SK-N-MC (cell line): ENCODE results near the gene MYCL.
A peak's percentile ranks its signal among the peaks of the same experiment; 100 is the strongest.

ENCODE experiments used
- DNase-seq: peaks from one replicate; pipeline ENCODE4 v3.0.0-alpha.2; 2011; ENCODE audit warnings: low read depth, low spot score
- H3K27ac ChIP-seq: fragments of 200-600 bp; sonication (generic); 2 replicates; pipeline ENCODE4 v1.5.1; 2016; ENCODE audit warnings: mixed run types
- H3K36me3 ChIP-seq: fragments of 200-600 bp; sonication (generic); 2 replicates; pipeline ENCODE4 v1.6.1; 2017; ENCODE audit warnings: antibody characterized with exemption, low read length, mixed read lengths; ENCODE audit not compliant: insufficient read depth
- H3K4me3 ChIP-seq: fragments of 200-600 bp; sonication (generic); 2 replicates; pipeline ENCODE4 v1.5.1; 2016
- H3K9ac ChIP-seq: fragments of 200-600 bp; sonication (generic); 2 replicates; pipeline ENCODE4 v1.8.0; 2017; ENCODE audit warnings: mixed run types, mixed read lengths; ENCODE audit not compliant: insufficient read length
- H3K9me3 ChIP-seq: fragments of 200-600 bp; sonication (generic); 2 replicates; pipeline ENCODE4 v1.6.1; 2017; ENCODE audit warnings: low read depth, mild to moderate bottlenecking, antibody characterized with exemption, low read length, moderate library complexity, mixed read lengths
- EZH2 ChIP-seq: fragments of 200-600 bp; sonication (generic); IDR thresholded peaks from one replicate; pipeline ENCODE4 v1.6.1; 2017; ENCODE audit warnings: antibody characterized with exemption
- FOXP2 ChIP-seq: optimal IDR thresholded peaks from 2 replicates; pipeline ENCODE3; 2011; ENCODE audit warnings: mild to moderate bottlenecking, moderate library complexity; ENCODE audit not compliant: insufficient read depth; ENCODE audit errors: extremely low read length, control extremely low read depth
- POLR2AphosphoS5 ChIP-seq: IDR thresholded peaks from 2 replicates; pipeline ENCODE4 v1.6.1; 2012; ENCODE audit warnings: mild to moderate bottlenecking, low read depth, low read length, borderline replicate concordance

The MYCL gene

DNA sequence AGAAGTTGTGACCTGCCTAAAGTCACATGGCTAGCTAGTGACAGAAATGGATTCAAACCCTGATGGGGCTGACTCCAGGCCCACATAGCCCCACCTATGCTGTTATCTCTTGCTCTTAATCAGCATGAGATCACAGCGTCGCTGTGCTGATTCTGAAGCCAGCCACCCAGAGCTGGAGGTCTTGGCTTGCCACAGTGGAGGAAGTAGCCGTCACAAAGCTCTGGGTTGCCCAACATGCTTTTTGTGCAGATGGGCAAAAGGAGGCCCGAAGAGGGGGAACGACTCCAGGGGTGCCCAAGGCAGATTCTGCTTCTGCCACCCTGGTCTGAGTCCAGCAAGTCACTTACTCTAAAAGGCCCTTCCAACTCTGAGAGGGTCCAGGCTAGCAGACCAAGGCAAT, 38.5 kb upstream of the MYCL start:
- Histone ChIP-seq H3K4me3 (no peak overlapping the region), H3K36me3 (no peaks in the 10 kb centered on the region), H3K9ac (no peak overlapping the region), H3K27ac (no peak overlapping the region), H3K9me3 (no peaks in the 10 kb centered on the region)
- no peak for DNase-seq
- TF ChIP-seq EZH2, result no peak
- TF ChIP-seq POLR2AphosphoS5, result no peak
- TF ChIP-seq FOXP2, result no peak

DNA sequence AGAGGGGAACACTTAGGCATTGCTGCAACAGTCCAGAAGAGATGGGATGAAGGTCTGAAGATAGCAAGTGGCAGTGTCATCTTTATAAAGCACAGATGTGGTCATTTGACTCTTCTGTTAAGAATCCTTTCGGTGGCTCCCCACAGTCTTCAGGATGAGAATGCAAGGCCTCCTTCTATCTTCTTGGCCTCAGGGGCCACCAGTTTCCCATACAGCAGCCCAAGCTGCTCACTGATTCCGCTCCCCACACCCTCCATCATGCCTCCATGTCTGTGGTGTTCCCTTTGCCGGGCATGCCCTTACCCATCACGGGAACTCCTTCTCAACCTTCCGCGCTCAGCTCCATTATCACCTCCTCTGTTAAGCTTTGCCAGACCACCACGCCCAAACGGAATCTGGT, 37.1 kb upstream of the MYCL start:
- no peaks in the 10 kb centered on the region for H3K36me3 ChIP-seq
- no peak overlapping the region for H3K9ac ChIP-seq
- no peak overlapping the region for H3K4me3 ChIP-seq
- H3K9me3 ChIP-seq, result no peaks in the 10 kb centered on the region
- no peak for TF ChIP-seq FOXP2
- TF ChIP-seq POLR2AphosphoS5, result no peak
- no peak for TF ChIP-seq EZH2
- no peak for DNase-seq
- no peak overlapping the region for H3K27ac ChIP-seq

DNA sequence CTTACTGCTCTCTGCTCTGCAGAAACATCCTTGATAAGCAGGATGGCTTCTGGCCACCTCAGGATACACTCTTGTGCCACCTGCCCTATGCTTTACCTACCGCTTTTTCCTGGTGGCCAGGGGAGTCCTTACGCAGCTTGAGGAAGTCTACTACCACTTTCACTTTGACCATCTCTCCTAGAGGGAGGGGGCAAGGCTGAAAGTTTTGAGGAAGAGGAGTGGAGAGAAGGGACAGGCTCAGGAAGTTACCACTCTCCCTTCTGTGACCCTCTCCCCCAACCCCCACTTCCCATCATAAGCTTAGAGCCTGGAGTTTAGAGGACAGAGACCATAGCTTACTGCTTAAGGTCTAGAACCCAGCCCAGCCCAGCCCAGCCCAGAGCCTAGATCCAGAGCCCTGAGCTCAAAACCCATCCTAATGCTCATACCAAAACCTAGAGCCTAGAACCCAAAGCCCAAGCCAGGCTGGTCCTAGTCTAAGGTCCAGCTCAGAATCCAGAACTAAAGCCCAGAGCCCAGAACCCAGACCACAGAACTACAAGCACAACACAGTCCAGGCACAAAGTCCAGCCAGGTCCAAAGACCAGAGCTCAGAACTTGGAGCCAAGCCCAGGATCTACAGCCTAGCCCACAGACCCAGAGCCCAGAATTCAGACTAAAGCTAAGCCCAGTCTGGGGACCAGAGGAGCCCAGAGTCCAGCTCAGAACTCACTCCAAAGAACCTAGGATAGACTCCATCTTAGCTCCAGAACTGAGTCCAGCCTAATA, 35.2 kb upstream of the MYCL start:
- H3K9me3 ChIP-seq, result no peaks in the 10 kb centered on the region
- no peak overlapping the region for H3K27ac ChIP-seq
- H3K9ac ChIP-seq, result no peak overlapping the region
- no peak for DNase-seq
- TF ChIP-seq POLR2AphosphoS5 (no peak), FOXP2 (no peak), EZH2 (no peak)
- H3K36me3 ChIP-seq, result no peaks in the 10 kb centered on the region
- H3K4me3 ChIP-seq, result no peak overlapping the region

DNA sequence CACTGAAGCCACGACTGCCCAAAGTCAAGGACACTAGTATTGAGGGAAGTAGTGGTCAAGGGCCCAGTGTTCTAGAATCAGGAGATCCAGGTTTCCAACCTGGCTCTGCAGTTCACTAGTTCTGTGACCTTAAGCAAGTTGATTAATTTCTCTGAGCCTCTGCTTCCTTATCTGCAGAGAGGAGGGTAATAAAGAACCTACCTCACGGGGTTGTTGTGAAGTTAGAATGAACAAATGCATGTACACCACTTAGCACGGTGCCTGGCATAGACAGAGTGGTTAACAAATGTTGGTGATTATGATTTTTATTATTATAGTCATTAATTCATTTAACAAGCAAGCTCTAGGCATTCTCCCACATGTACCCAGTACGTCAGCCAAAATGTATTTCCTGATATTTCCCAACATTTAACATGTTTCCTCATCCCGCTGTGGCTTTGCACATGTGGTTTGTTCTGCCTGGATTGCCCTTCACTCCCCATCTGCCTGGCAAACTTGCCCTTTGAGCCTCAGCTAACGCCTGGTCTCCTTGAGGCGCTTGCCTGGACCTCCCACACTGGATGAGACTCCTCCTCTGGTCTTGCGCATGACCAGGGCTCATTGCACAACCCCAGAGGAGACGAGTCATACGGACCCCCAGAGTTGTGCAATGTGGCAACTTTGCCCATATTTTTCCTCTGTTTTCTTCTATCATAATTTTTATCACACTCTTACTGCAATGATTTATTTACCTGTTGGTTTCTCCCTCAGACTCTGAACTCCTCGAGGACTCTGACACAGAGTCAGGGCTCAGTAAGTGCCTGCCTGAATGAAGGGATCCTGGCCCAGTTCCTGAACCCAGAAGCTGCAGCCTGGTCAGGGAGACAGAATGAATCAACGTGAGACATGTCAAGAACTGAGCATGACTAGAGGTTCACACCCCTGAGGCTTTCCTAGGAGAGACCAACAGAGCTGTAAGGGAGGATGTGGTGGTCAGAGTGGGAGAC, 32.5 kb upstream of the MYCL start:
- DNase-seq, result peak; percentile 60
- no peak overlapping the region for H3K9ac ChIP-seq
- peak overlapping the region; percentile 37; the same call in 1 of the 2 replicates for H3K4me3 ChIP-seq
- H3K9me3 ChIP-seq, result no peaks in the 10 kb centered on the region
- H3K27ac ChIP-seq, result no peak overlapping the region
- TF ChIP-seq POLR2AphosphoS5, result no peak
- no peak for TF ChIP-seq EZH2
- TF ChIP-seq FOXP2, result no peak
- no peaks in the 10 kb centered on the region for H3K36me3 ChIP-seq

DNA sequence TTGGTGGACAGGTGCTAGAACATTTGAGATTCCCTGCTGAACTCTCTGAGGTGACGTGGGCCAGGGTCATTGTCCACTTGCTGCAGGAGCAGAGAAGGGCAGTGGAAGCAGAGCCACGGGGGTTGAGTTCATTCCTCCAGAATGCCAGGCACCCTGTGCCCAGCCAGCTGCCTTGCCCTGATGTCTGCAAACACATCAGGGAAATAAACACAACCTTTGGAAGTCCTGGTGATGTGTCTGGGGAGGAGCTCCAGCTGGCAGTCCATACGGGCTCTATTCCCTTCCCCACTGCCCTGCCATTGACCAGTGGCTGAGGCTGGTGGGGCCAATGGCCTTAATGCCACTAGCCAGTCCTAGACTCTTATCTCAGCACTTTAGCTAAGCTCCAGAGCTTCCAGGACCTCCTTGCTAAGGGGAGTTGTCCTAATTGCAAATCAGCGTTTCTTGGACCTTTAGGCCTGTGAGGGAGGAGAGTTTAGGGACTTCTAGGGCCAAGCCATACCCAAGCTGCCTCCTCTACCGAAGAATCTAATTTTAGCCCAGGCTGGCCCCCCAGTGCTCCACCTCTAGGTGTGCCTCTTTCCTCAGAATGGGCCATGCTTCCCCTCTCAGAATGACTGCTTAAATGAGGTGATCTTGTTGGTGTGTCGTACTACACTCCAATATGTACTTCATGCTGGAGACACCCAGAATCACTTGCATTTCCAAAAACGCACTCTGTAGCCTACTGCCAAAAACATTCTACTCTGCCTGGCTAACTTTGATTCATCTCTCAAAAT, 27.3 kb upstream of the MYCL start:
- no peak for DNase-seq
- TF ChIP-seq POLR2AphosphoS5 (no peak), FOXP2 (no peak), EZH2 (no peak)
- no peaks in the 10 kb centered on the region for H3K36me3 ChIP-seq
- H3K27ac ChIP-seq, result no peak overlapping the region
- H3K9me3 ChIP-seq, result no peaks in the 10 kb centered on the region
- H3K9ac ChIP-seq, result no peak overlapping the region
- no peak overlapping the region for H3K4me3 ChIP-seq

DNA sequence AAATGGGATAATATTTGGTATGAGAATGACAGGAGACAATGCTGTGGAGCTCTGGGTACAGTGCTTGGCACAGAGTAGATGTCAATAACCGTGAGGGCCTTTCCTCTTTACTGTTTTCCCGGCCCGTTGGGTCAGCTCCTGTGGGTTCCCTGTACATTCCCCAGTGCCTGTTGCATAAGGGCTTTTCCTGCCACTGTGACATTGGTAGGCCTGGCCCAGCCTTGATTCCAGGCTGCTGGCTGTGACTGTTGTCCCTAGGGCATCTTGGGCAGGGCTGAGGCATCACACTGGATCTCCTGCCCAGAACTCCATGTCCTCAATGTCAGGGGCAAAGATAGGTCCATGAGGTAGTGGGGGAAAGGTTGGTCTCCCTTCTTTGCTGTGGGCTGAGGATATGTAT, 25.8 kb upstream of the MYCL start:
- no peak overlapping the region for H3K27ac ChIP-seq

DNA sequence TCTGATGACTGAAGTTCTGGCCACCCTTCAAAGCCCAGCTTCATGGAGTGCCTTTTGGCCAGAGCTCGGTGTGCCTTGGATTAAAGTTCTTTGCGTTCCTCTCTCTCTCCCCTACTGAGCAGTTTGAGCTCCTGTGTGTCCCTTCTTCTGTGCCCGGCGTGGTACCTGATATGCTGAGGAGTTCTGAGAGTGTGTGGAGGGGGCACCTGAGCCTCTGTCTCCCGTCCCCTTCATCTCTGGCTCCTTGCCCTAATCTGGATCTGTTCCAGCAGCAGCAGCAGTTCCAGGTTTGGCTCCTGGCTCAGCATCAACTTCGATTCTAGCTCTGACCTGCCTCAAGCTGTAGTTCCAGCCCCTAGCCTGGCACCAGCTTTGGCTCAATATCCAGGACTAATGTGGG, 25.1 kb upstream of the MYCL start:
- H3K9me3 ChIP-seq, result no peaks in the 10 kb centered on the region
- H3K27ac ChIP-seq, result no peak overlapping the region
- H3K9ac ChIP-seq, result no peak overlapping the region
- no peaks in the 10 kb centered on the region for H3K36me3 ChIP-seq
- TF ChIP-seq EZH2 (no peak), POLR2AphosphoS5 (no peak), FOXP2 (no peak)
- DNase-seq, result no peak
- H3K4me3 ChIP-seq, result no peak overlapping the region

More for the DNA sequence above, 25.8 kb upstream of the MYCL start:
- TF ChIP-seq EZH2 (no peak), POLR2AphosphoS5 (no peak), FOXP2 (no peak)
- H3K4me3 ChIP-seq, result no peak overlapping the region
- H3K9ac ChIP-seq, result no peak overlapping the region
- H3K36me3 ChIP-seq, result no peaks in the 10 kb centered on the region
- no peaks in the 10 kb centered on the region for H3K9me3 ChIP-seq
- no peak for DNase-seq
